Prostate gland (tissue), 2 donors: ENCODE results near the gene ALKBH2. TPM values are rescaled to one million over a fixed set of nuclear protein-coding genes. Genes with fewer than 3 reads are reported as not detected.

Experiments
- DNase-seq: peaks from one replicate; pipeline ENCODE4 v3.0.0-alpha.2; 2019; ENCODE audit warnings: low spot score
- H3K27ac ChIP-seq, 2 donors: fragments of 200-600 bp; sonication (generic); 2 replicates each; pipeline ENCODE4 v1.5.1; 2017 to 2019
- H3K27me3 ChIP-seq: fragments of 200-600 bp; sonication (generic); replicated peaks from 2 replicates; pipeline ENCODE4 v1.5.1; 2019; ENCODE audit not compliant: insufficient read depth
- H3K36me3 ChIP-seq, 2 donors: fragments of 200-600 bp; sonication (generic); 1 replicate in 1 of 2; 2 replicates in 1 of 2; pipeline versions ENCODE4 v1.5.1 to v1.8.1; 2017 to 2019
- H3K4me1 ChIP-seq: fragments of 200-600 bp; sonication (generic); replicated peaks from 2 replicates; pipeline ENCODE4 v1.5.1; 2019
- H3K4me3 ChIP-seq, 2 donors: fragments of 200-600 bp; sonication (generic); 2 replicates each; pipeline ENCODE4 v1.5.1; 2017 to 2019
- H3K9me3 ChIP-seq: fragments of 200-600 bp; sonication (generic); 2 replicates; pipeline ENCODE4 v1.5.1; 2017
- CTCF ChIP-seq, 4 experiments: fragments of 200-600 bp in 2 of 4; fragments of 450-650 bp in 2 of 4; sonication (generic) in 2 of 4; IDR thresholded peaks; 1 replicate in 3 of 4; 2 replicates in 1 of 4; pipeline ENCODE4 v1.5.1; 2016 to 2019; ENCODE audit warnings: antibody characterized with exemption in 4 of 4, mild to moderate bottlenecking in 2 of 4, moderate library complexity in 2 of 4
- POLR2A ChIP-seq: fragments of 450-650 bp; IDR thresholded peaks from one replicate; pipeline ENCODE4 v1.6.1; 2016; ENCODE audit warnings: antibody characterized with exemption, mild to moderate bottlenecking
- POLR2AphosphoS5 ChIP-seq: sonication (generic); formaldehyde crosslinking; IDR thresholded peaks from one replicate; pipeline ENCODE4 v1.6.1; 2017; ENCODE audit warnings: antibody characterized with exemption
- WGBS: methylation state at CpG from one replicate; pipeline ENCODE4 v1.1.5; 2018; 5-methylcytosine and 5-hydroxymethylcytosine counted together
- intact Hi-C: fragments of 100-400 bp; cut with DNase I; formaldehyde crosslinking; loops from one replicate; pipeline ENCODE4 v1.14.2; 2022
- total RNA-seq, 2 donors: library from RNA; depleted of rRNA; stranded (reverse); fragments of >200 nt; gene quantifications; one replicate each; pipeline ENCODE4 v1.1.0, GENCODE V29; 2016

The ALKBH2 gene
- total RNA-seq, 2 donors from 2014 or later = 16.6 to 26.2 TPM

GRCh38 chr12:109109746-109110350, 16.6 kb upstream of the ALKBH2 start:
- intact Hi-C loops = loop anchor here (10.0 kb wide), 1 partner anchor 275 kb away; no protein-coding TSS in a partner anchor
- 80% methylated on average over 6 of the region's 6 CpGs for WGBS
- Histone ChIP-seq H3K4me3 (no peak overlapping the region), H3K9me3 (no peaks in the 10 kb centered on the region), H3K27me3 (no peaks in the 10 kb centered on the region), H3K4me1 (peaks cover 2% of the 10 kb centered on the region), H3K27ac (peak overlapping the region; percentile 90), H3K36me3 (no peaks in the 10 kb centered on the region)
- DNase-seq = no peak
- TF ChIP-seq CTCF (IDR thresholded peaks at IDR 0.05) = no peak
- no peak for TF ChIP-seq POLR2A
- TF ChIP-seq POLR2AphosphoS5 = no peak

GRCh38 chr12:109105176-109105575, 11.9 kb upstream of the ALKBH2 start:
- H3K4me1 ChIP-seq = no peaks in the 10 kb centered on the region
- peaks cover 0 to 4% of the 10 kb centered on the region in 2 donors for H3K36me3 ChIP-seq
- H3K4me3 ChIP-seq = no peak overlapping the region
- WGBS = 74% methylated on average over 5 of the region's 5 CpGs
- H3K9me3 ChIP-seq = no peaks in the 10 kb centered on the region
- TF ChIP-seq POLR2AphosphoS5 = no peak
- no peak for TF ChIP-seq CTCF (IDR thresholded peaks at IDR 0.05)
- TF ChIP-seq POLR2A = no peak
- no peaks in the 10 kb centered on the region for H3K27me3 ChIP-seq
- no peak overlapping the region for H3K27ac ChIP-seq
- intact Hi-C loops = no loop called here
- DNase-seq = no peak

- Histone ChIP-seq H3K4me3 (no peak overlapping the region), H3K9me3 (no peaks in the 10 kb centered on the region), H3K36me3 (peaks cover 0 to 4% of the 10 kb centered on the region in 2 donors), H3K27me3 (no peaks in the 10 kb centered on the region), H3K4me1 (no peaks in the 10 kb centered on the region), H3K27ac (no peak overlapping the region)
- TF ChIP-seq POLR2A = no peak
- no peak for TF ChIP-seq POLR2AphosphoS5
- TF ChIP-seq CTCF (IDR thresholded peaks at IDR 0.05) = no peak
- 93% methylated on average over 3 of the region's 3 CpGs for WGBS
- intact Hi-C loops = no loop called here
- no peak for DNase-seq
Measured at GRCh38 chr12:109102491-109102890, 9.2 kb upstream of the ALKBH2 start.

GRCh38 chr12:109100741-109101140, 7.5 kb upstream of the ALKBH2 start:
- Histone ChIP-seq H3K27ac (no peak overlapping the region), H3K4me1 (no peaks in the 10 kb centered on the region), H3K27me3 (no peaks in the 10 kb centered on the region), H3K36me3 (peaks cover 0 to 4% of the 10 kb centered on the region in 2 donors), H3K9me3 (no peaks in the 10 kb centered on the region), H3K4me3 (no peak overlapping the region)
- 100% methylated on average over 4 of the region's 4 CpGs for WGBS
- intact Hi-C loops = no loop called here
- DNase-seq = no peak
- no peak for TF ChIP-seq POLR2A

GRCh38 chr12:109099431-109100020, 6.3 kb upstream of the ALKBH2 start:
- Histone ChIP-seq H3K4me3 (no peak overlapping the region), H3K4me1 (no peaks in the 10 kb centered on the region), H3K36me3 (peaks cover 0 to 4% of the 10 kb centered on the region in 2 donors), H3K27me3 (no peaks in the 10 kb centered on the region), H3K9me3 (no peaks in the 10 kb centered on the region), H3K27ac (peak overlapping the region; percentile 87 to 92)
- 58% methylated on average over 12 of the region's 12 CpGs for WGBS
- DNase-seq = no peak
- TF ChIP-seq POLR2AphosphoS5 (no peak), CTCF (IDR thresholded peaks at IDR 0.05) (no peak)
- intact Hi-C loops = loop anchor here (10.0 kb wide), 2 partner anchors 295 to 455 kb away; no protein-coding TSS in a partner anchor
